ENCODE data around the gene CCDC149.

The CCDC149 gene

GRCh38 chr4:24778464-24779225 lies 134.2 kb downstream of the CCDC149 start:
- TF ChIP-seq CTCF (IDR thresholded peaks at IDR 0.05; ENCODE audit: insufficient read depth, low read length) (no peak), GABPA (IDR thresholded peaks at IDR 0.05; ENCODE audit: low read depth) (no peak), POLR2AphosphoS5 (IDR thresholded peaks at IDR 0.05; ENCODE audit: low read depth) (no peak), SPI1 (IDR thresholded peaks at IDR 0.05; ENCODE audit: borderline replicate concordance, low read depth) (no peak), REST (IDR thresholded peaks at IDR 0.05; ENCODE audit: insufficient replicate concordance, low read depth) (no peak)
- Histone ChIP-seq H3K4me3 (replicated peaks; ENCODE audit: insufficient read depth, low read length) (no peak overlapping the region), H3K27me3 (ENCODE audit: insufficient read depth, poor library complexity, severe bottlenecking) (no peaks in the 10 kb centered on the region), H3K27ac (replicated peaks) (no peak overlapping the region)
- no peak for DNase-seq (ENCODE audit: low read depth in 1 of 2, low spot score in 1 of 2)

- no peak overlapping the region for H3K27ac ChIP-seq (replicated peaks)
- TF ChIP-seq SPI1 (IDR thresholded peaks at IDR 0.05; ENCODE audit: borderline replicate concordance, low read depth) (no peak), GABPA (IDR thresholded peaks at IDR 0.05; ENCODE audit: low read depth) (no peak), REST (IDR thresholded peaks at IDR 0.05; ENCODE audit: insufficient replicate concordance, low read depth) (no peak), CTCF (IDR thresholded peaks at IDR 0.05; ENCODE audit: insufficient read depth, low read length) (no peak), POLR2AphosphoS5 (IDR thresholded peaks at IDR 0.05; ENCODE audit: low read depth) (no peak)
- DNase-seq (ENCODE audit: low read depth in 1 of 2, low spot score in 1 of 2) = no peak
- H3K4me3 ChIP-seq (replicated peaks; ENCODE audit: insufficient read depth, low read length) = no peak overlapping the region
- H3K27me3 ChIP-seq (ENCODE audit: insufficient read depth, poor library complexity, severe bottlenecking) = no peaks in the 10 kb centered on the region
These were observed 135.0 kb downstream of the CCDC149 start for GRCh38 chr4:24777536-24778463.

GRCh38 chr4:24775750-24776149 lies 137.1 kb downstream of the CCDC149 start:
- no peaks in the 10 kb centered on the region for H3K27me3 ChIP-seq (ENCODE audit: insufficient read depth, poor library complexity, severe bottlenecking)
- no peak for DNase-seq (ENCODE audit: low read depth in 1 of 2, low spot score in 1 of 2)
- H3K4me3 ChIP-seq (replicated peaks; ENCODE audit: insufficient read depth, low read length) = no peak overlapping the region
- no peak overlapping the region for H3K27ac ChIP-seq (replicated peaks)
- TF ChIP-seq SPI1 (IDR thresholded peaks at IDR 0.05; ENCODE audit: borderline replicate concordance, low read depth) (no peak), POLR2AphosphoS5 (IDR thresholded peaks at IDR 0.05; ENCODE audit: low read depth) (no peak), REST (IDR thresholded peaks at IDR 0.05; ENCODE audit: insufficient replicate concordance, low read depth) (no peak), CTCF (IDR thresholded peaks at IDR 0.05; ENCODE audit: insufficient read depth, low read length) (no peak)
